HepG2 (cell line): ENCODE data around the gene SOBP. TPM values are rescaled to one million over a fixed set of nuclear protein-coding genes. Genes with fewer than 3 reads are reported as not detected.

ENCODE experiments used
- ATAC-seq: fragments of 200-7000 bp; cut with Tn5 transposase; 3 replicates; pipeline ENCODE4 v1.9.1; 2020; ENCODE audit warnings: mild to moderate bottlenecking, moderate library complexity
- BruUV-seq: library from RNA; stranded (reverse); fragments of 400-500 nt; replicated peaks from 2 replicates; lab custom pipeline; 2021; lab: Mats Ljungman, UMichigan
- CTCF ChIA-PET: fragments of 300-600 bp; formaldehyde crosslinking; extraction: SDS; loops from one replicate; lab custom pipeline; 2021; ENCODE audit warnings: low total read pairs, inconsistent platforms, low intra/inter-chr PET ratio; lab: Yijun Ruan, JAX
- POLR2A ChIA-PET: fragments of 350-600 bp; sonication (Branson Sonifier 250); formaldehyde crosslinking; loops from one replicate; lab custom pipeline; 2020; ENCODE audit warnings: antibody characterized with exemption, inconsistent platforms; lab: Yijun Ruan, JAX
- DNase-seq: peaks from one replicate; pipeline ENCODE4 v3.0.0-alpha.2; 2015; ENCODE audit warnings: low spot score
- FAIRE-seq: peaks from 3 replicates; lab custom pipeline; 2011; peaks lifted over from hg19 to GRCh38; lab: Jason Lieb, UNC
- H2AFZ ChIP-seq: one replicate; pipeline ENCODE4 v1.6.1; 2011; ENCODE audit warnings: low read length, inconsistent platforms
- H3K27ac ChIP-seq: fragments of 300-600 bp; 3 replicates; pipeline ENCODE4 v1.8.0; 2011; ENCODE audit warnings: mixed run types, mild to moderate bottlenecking, mixed read lengths, low read length, inconsistent platforms; ENCODE audit not compliant: insufficient read depth; ENCODE audit errors: extremely low read length
- H3K27me3 ChIP-seq, 2 experiments: fragments of 200-600 bp in 1 of 2; 2 replicates in 1 of 2; 3 replicates in 1 of 2; pipeline versions ENCODE4 v1.6.0 to v1.8.0; 2011; ENCODE audit warnings: low read length in 2 of 2, mild to moderate bottlenecking in 2 of 2, moderate library complexity in 2 of 2, inconsistent platforms in 1 of 2; ENCODE audit not compliant: insufficient read depth in 2 of 2, control insufficient read depth in 1 of 2
- H3K36me3 ChIP-seq, 2 experiments: fragments of 200-600 bp in 1 of 2; replicated peaks in 1 of 2; 2 replicates in 1 of 2; 3 replicates in 1 of 2; pipeline versions ENCODE4 v1.5.1 to v1.8.0; 2011; ENCODE audit warnings: low read length in 2 of 2, inconsistent platforms in 1 of 2; ENCODE audit not compliant: insufficient read depth in 2 of 2, control insufficient read depth in 1 of 2
- H3K4me1 ChIP-seq: 2 replicates; pipeline ENCODE4 v1.5.1; 2012; ENCODE audit warnings: low read length, inconsistent platforms; ENCODE audit not compliant: insufficient read depth
- H3K4me2 ChIP-seq: 2 replicates; pipeline ENCODE4 v1.6.0; 2011; ENCODE audit warnings: low read depth, low read length, inconsistent platforms
- H3K4me3 ChIP-seq, 3 experiments: fragments of 200-600 bp in 1 of 3; sonication (generic), shearing (Covaris generic) in 1 of 3; replicated peaks in 1 of 3; 2 replicates each; pipeline ENCODE4 v1.5.1; 2011 to 2016; ENCODE audit warnings: low read length in 3 of 3, inconsistent platforms in 2 of 3, low read depth in 2 of 3, mild to moderate bottlenecking in 2 of 3, control low read depth in 1 of 3, mixed read lengths in 1 of 3; ENCODE audit not compliant: insufficient read depth in 1 of 3
- H3K79me2 ChIP-seq: one replicate; pipeline ENCODE4 v1.6.1; 2011; ENCODE audit warnings: low read length, inconsistent platforms; ENCODE audit not compliant: insufficient read depth
- H3K9ac ChIP-seq: 2 replicates; pipeline ENCODE4 v1.6.0; 2011; ENCODE audit warnings: mild to moderate bottlenecking, low read depth, low read length, inconsistent platforms; ENCODE audit not compliant: insufficient read depth
- H3K9me3 ChIP-seq: 2 replicates; pipeline ENCODE4 v1.5.1; 2012; ENCODE audit warnings: mild to moderate bottlenecking, low read length
- H4K20me1 ChIP-seq: 2 replicates; pipeline ENCODE4 v1.6.0; 2011; ENCODE audit warnings: inconsistent platforms, mild to moderate bottlenecking, low read length, moderate library complexity; ENCODE audit not compliant: insufficient read depth
- KDM6A ChIP-seq: IDR thresholded peaks from 2 replicates; pipeline ENCODE4 v1.6.1; 2016; ENCODE audit warnings: low read depth
- MTA1 ChIP-seq: sonication (generic); formaldehyde crosslinking; IDR thresholded peaks from 2 replicates; pipeline ENCODE4 v1.4.0; 2020; ENCODE audit warnings: missing genetic modification reagents, mild to moderate bottlenecking, borderline replicate concordance
- ZMAT3 ChIP-seq: sonication (generic); formaldehyde crosslinking; conservative IDR thresholded peaks from 2 replicates; pipeline ENCODE4 v1.7.0; 2021; ENCODE audit warnings: missing genetic modification reagents
- ZNF20 ChIP-seq: sonication (generic); formaldehyde crosslinking; IDR thresholded peaks from 2 replicates; pipeline ENCODE4 v1.4.0; 2020; ENCODE audit warnings: mild to moderate bottlenecking, moderate library complexity, missing genetic modification reagents
- ZNF329 ChIP-seq: sonication (generic); formaldehyde crosslinking; IDR thresholded peaks from 2 replicates; pipeline ENCODE4 v1.9.0; 2021; ENCODE audit warnings: low read depth, mild to moderate bottlenecking, missing genetic modification reagents
- ZNF773 ChIP-seq: sonication (generic); formaldehyde crosslinking; IDR thresholded peaks from 2 replicates; pipeline ENCODE4 v1.4.0; 2020; ENCODE audit warnings: missing genetic modification reagents, borderline replicate concordance
- ZSCAN30 ChIP-seq: sonication (generic); formaldehyde crosslinking; IDR thresholded peaks from 2 replicates; pipeline ENCODE4 v1.5.0; 2020; ENCODE audit warnings: mild to moderate bottlenecking, missing genetic modification reagents
- WGBS: methylation state at CpG from one replicate; pipeline ENCODE4 v1.1.6; 2017; ENCODE audit warnings: low lambda C conversion rate; 5-methylcytosine and 5-hydroxymethylcytosine counted together
- in situ Hi-C: cut with HindIII; loops from 2 replicates; pipeline ENCODE4 v1.10.0; 2017; ENCODE audit warnings: low pct_unique_long_range_greater_than_20kb; ENCODE audit not compliant: extremely low pct_ligation_motif_present
- intact Hi-C: fragments of 100-400 bp; cut with micrococcal nuclease; formaldehyde crosslinking; loops from one replicate; pipeline ENCODE4 v1.10.0; 2022; ENCODE audit not compliant: unreplicated experiment
- polyA plus RNA-seq, 8 experiments: library from polyadenylated mRNA; depleted of rRNA in 3 of 8; stranded (reverse) in 7 of 8; unstranded in 1 of 8; fragments of >200 nt; fragmentation: Illumina TruSeq in 4 of 8; extraction: Trizol in 4 of 8; gene quantifications; 2 replicates each; pipeline versions ENCODE4 v1.2.1 to v1.2.3, GENCODE V29; 2011 to 2016; ENCODE audit warnings: low read depth in 4 of 8, missing spikeins in 1 of 8, mixed read lengths in 1 of 8; ENCODE audit not compliant: insufficient read depth in 1 of 8
- total RNA-seq, 5 experiments: library from RNA; depleted of rRNA; stranded (reverse); fragments of >200 nt; fragmentation: Illumina TruSeq; extraction: Trizol; gene quantifications; 2 replicates each; pipeline ENCODE4 v1.2.3, GENCODE V29; 2016; ENCODE audit warnings: low read depth in 1 of 5
- TF ChIP-seq, protein P1 (sequence below): sonication (generic); formaldehyde crosslinking; conservative IDR thresholded peaks from 2 replicates; pipeline ENCODE4 v1.8.1; 2023; ENCODE audit warnings: missing genetic modification reagents
- TF ChIP-seq, protein P2 (sequence below): sonication (generic); formaldehyde crosslinking; IDR thresholded peaks from 2 replicates; pipeline ENCODE4 v1.5.0; 2020; ENCODE audit warnings: mild to moderate bottlenecking, missing genetic modification reagents, borderline replicate concordance

SOBP gene
- total and polyA plus RNA-seq, 2 of the 13 experiments (the other 11 are each of a cell fraction or from before 2014, with no cell fraction given), result 1.5 to 6.9 TPM

DNA sequence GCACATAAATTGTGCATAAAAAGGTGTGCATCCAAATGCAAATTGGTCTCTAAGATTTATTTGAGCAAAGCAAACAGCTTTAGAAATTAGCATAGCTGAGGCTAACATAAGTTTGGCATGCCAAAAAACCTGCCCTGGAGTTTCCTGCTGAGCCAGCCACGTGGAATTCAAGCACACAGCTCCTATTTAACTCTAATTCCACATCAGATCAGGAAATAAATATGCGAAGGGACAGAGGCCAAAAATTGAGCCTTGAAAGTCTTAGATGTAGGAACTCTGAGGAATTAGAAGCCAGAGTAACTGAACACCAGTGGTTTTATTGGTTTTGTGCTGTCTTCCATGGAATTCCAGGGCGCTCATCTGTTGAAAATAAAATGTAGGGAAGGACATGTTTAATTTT lies 19.6 kb downstream of the SOBP start:
- Histone ChIP-seq H3K27me3 (no peaks in the 10 kb centered on the region), H2AFZ (no peak overlapping the region), H3K9ac (no peak overlapping the region), H3K9me3 (no peaks in the 10 kb centered on the region), H3K4me3 (no peak overlapping the region), H3K79me2 (peaks cover 4% of the 10 kb centered on the region), H3K4me2 (no peak overlapping the region), H3K4me1 (no peaks in the 10 kb centered on the region), H3K27ac (no peak overlapping the region), H3K36me3 (peaks cover 9 to 42% of the 10 kb centered on the region in 2 experiments; a peak in 4 of 5 replicates), H4K20me1 (no peaks in the 10 kb centered on the region)
- CTCF ChIA-PET, result no interaction called here
- DNase-seq, result no peak
- in situ Hi-C loops, result no loop called here
- no TSS peak for BruUV-seq
- FAIRE-seq, result no peak
- WGBS, result 70% methylated on average over 3 of the region's 3 CpGs
- TF ChIP-seq ZNF20 (CRISPR knock-in tag) (no peak), ZMAT3 (CRISPR knock-in tag) (no peak), MTA1 (CRISPR knock-in tag) (no peak), ZSCAN30 (no peak), ZNF329 (no peak), ZNF773 (CRISPR knock-in tag) (no peak), KDM6A (no peak)
- TF ChIP-seq, protein P1, sequence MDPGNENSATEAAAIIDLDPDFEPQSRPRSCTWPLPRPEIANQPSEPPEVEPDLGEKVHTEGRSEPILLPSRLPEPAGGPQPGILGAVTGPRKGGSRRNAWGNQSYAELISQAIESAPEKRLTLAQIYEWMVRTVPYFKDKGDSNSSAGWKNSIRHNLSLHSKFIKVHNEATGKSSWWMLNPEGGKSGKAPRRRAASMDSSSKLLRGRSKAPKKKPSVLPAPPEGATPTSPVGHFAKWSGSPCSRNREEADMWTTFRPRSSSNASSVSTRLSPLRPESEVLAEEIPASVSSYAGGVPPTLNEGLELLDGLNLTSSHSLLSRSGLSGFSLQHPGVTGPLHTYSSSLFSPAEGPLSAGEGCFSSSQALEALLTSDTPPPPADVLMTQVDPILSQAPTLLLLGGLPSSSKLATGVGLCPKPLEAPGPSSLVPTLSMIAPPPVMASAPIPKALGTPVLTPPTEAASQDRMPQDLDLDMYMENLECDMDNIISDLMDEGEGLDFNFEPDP (CRISPR knock-in tag), result no peak
- TF ChIP-seq, protein P2, sequence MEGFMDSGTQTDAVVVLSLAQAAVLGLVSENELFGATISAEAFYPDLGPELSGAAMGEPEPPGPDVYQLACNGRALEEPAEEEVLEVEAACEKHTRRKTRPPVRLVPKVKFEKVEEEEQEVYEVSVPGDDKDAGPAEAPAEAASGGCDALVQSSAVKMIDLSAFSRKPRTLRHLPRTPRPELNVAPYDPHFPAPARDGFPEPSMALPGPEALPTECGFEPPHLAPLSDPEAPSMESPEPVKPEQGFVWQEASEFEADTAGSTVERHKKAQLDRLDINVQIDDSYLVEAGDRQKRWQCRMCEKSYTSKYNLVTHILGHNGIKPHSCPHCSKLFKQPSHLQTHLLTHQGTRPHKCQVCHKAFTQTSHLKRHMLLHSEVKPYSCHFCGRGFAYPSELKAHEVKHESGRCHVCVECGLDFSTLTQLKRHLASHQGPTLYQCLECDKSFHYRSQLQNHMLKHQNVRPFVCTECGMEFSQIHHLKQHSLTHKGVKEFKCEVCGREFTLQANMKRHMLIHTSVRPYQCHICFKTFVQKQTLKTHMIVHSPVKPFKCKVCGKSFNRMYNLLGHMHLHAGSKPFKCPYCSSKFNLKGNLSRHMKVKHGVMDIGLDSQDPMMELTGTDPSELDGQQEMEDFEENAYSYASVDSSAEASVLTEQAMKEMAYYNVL (CRISPR knock-in tag), result no peak
- intact Hi-C loops, result no loop called here
- POLR2A ChIA-PET, result no interaction called here
- ATAC-seq, result no peak
